ENCODE measurements around the gene MRPS34. TPM values are rescaled to one million over a fixed set of nuclear protein-coding genes. Genes with fewer than 3 reads are reported as not detected.

The MRPS34 gene
- total and polyA plus RNA-seq, 2 experiments from 2014 or later = 164 to 188 TPM

GRCh38 chr16:1754204-1754603 is 18.7 kb downstream of the MRPS34 start:
- no peaks in the 10 kb centered on the region for H3K9me3 ChIP-seq (ENCODE audit: low read depth)

GRCh38 chr16:1752853-1753252 is 20.1 kb downstream of the MRPS34 start:
- H3K36me3 ChIP-seq = peaks cover 12% of the 10 kb centered on the region

More at GRCh38 chr16:1754204-1754603, 18.7 kb downstream of the MRPS34 start:
- no peaks in the 10 kb centered on the region for H3K27me3 ChIP-seq
- H3K27ac ChIP-seq = no peak overlapping the region
- H3K4me3 ChIP-seq = no peak overlapping the region
- no peaks in the 10 kb centered on the region for H3K4me1 ChIP-seq (ENCODE audit: low read depth)
- peaks cover 16% of the 10 kb centered on the region for H3K36me3 ChIP-seq
- DNase-seq (ENCODE audit: low read depth in 1 of 2, low spot score in 1 of 2) = no peak
- no peak for TF ChIP-seq CTCF (IDR thresholded peaks at IDR 0.05; ENCODE audit: low read depth, low read length)

GRCh38 chr16:1751946-1752345 is 21.0 kb downstream of the MRPS34 start:
- no peaks in the 10 kb centered on the region for H3K4me1 ChIP-seq (ENCODE audit: low read depth)

More at GRCh38 chr16:1752853-1753252, 20.1 kb downstream of the MRPS34 start:
- Histone ChIP-seq H3K4me3 (no peak overlapping the region), H3K4me1 (ENCODE audit: low read depth) (no peaks in the 10 kb centered on the region), H3K27me3 (no peaks in the 10 kb centered on the region), H3K9me3 (ENCODE audit: low read depth) (no peaks in the 10 kb centered on the region), H3K27ac (no peak overlapping the region)
- no peak for DNase-seq (ENCODE audit: low read depth in 1 of 2, low spot score in 1 of 2)
- no peak for TF ChIP-seq CTCF (IDR thresholded peaks at IDR 0.05; ENCODE audit: low read depth, low read length)

GRCh38 chr16:1749152-1750117 is 23.5 kb downstream of the MRPS34 start:
- Histone ChIP-seq H3K36me3 (peaks cover 10% of the 10 kb centered on the region), H3K4me3 (no peak overlapping the region), H3K9me3 (ENCODE audit: low read depth) (no peaks in the 10 kb centered on the region), H3K27me3 (no peaks in the 10 kb centered on the region), H3K4me1 (ENCODE audit: low read depth) (no peaks in the 10 kb centered on the region), H3K27ac (no peak overlapping the region)
- no peak for DNase-seq (ENCODE audit: low read depth in 1 of 2, low spot score in 1 of 2)
- TF ChIP-seq CTCF (IDR thresholded peaks at IDR 0.05; ENCODE audit: low read depth, low read length) = no peak

More at GRCh38 chr16:1751946-1752345, 21.0 kb downstream of the MRPS34 start:
- Histone ChIP-seq H3K9me3 (ENCODE audit: low read depth) (no peaks in the 10 kb centered on the region), H3K27me3 (no peaks in the 10 kb centered on the region), H3K4me3 (no peak overlapping the region), H3K27ac (no peak overlapping the region), H3K36me3 (peaks cover 10% of the 10 kb centered on the region)
- no peak for TF ChIP-seq CTCF (IDR thresholded peaks at IDR 0.05; ENCODE audit: low read depth, low read length)
- DNase-seq (ENCODE audit: low read depth in 1 of 2, low spot score in 1 of 2) = no peak

- H3K36me3 ChIP-seq = peaks cover 12% of the 10 kb centered on the region
- no peaks in the 10 kb centered on the region for H3K4me1 ChIP-seq (ENCODE audit: low read depth)
- no peak for TF ChIP-seq CTCF (IDR thresholded peaks at IDR 0.05; ENCODE audit: low read depth, low read length)
- no peaks in the 10 kb centered on the region for H3K27me3 ChIP-seq
- H3K9me3 ChIP-seq (ENCODE audit: low read depth) = no peaks in the 10 kb centered on the region
- no peak overlapping the region for H3K27ac ChIP-seq
- no peak for DNase-seq (ENCODE audit: low read depth in 1 of 2, low spot score in 1 of 2)
- no peak overlapping the region for H3K4me3 ChIP-seq
Observed at GRCh38 chr16:1747934-1748333, 25.0 kb downstream of the MRPS34 start.
